Measurements from ENCODE around the gene MROH7. TPM values are rescaled to one million over a fixed set of nuclear protein-coding genes. Genes with fewer than 3 reads are reported as not detected.

MROH7 gene
- total and polyA plus RNA-seq, 4 donors = 0.07 to 2.8 (median 0.58) TPM

- H3K27me3 ChIP-seq (ENCODE audit: control insufficient read depth in 4 of 4, insufficient read depth in 4 of 4, low read length in 3 of 4) = no peaks in the 10 kb centered on the region
- no peaks in the 10 kb centered on the region for H3K4me1 ChIP-seq (ENCODE audit: control insufficient read depth in 4 of 4, insufficient read depth in 4 of 4, low read length in 3 of 4)
- WGBS = 97% methylated on average over 4 of the region's 4 CpGs
- H3K9ac ChIP-seq (ENCODE audit: low read depth in 1 of 2, low read length in 2 of 2) = no peak overlapping the region
- H3K4me3 ChIP-seq (ENCODE audit: low read depth in 1 of 3, low read length in 3 of 3) = no peak overlapping the region
- H3K9me3 ChIP-seq (ENCODE audit: control insufficient read depth in 4 of 4, low read length in 3 of 4) = no peaks in the 10 kb centered on the region
- TF ChIP-seq EGR1 (IDR thresholded peaks at IDR 0.05; ENCODE audit: low read depth in 2 of 2) = no peak
- no peak for TF ChIP-seq TAF1 (conservative IDR thresholded peaks at IDR 0.05)
- TF ChIP-seq NR2F2 (IDR thresholded peaks at IDR 0.05) = no peak
- TF ChIP-seq FOXA1 (IDR thresholded peaks at IDR 0.05) = no peak
- TF ChIP-seq SP1 (IDR thresholded peaks at IDR 0.05) = no peak
- no peak for TF ChIP-seq RXRA (IDR thresholded peaks at IDR 0.05)
- TF ChIP-seq RAD21 (IDR thresholded peaks at IDR 0.05) = no peak
- TF ChIP-seq HNF4G (IDR thresholded peaks at IDR 0.05) = no peak
- DNase-seq (ENCODE audit: low spot score) = no peak
- peaks cover 2 to 20% (median 13%) of the 10 kb centered on the region in 4 donors for H3K36me3 ChIP-seq (ENCODE audit: control insufficient read depth in 4 of 4, insufficient read depth in 3 of 4, low read depth in 1 of 4, low read length in 3 of 4)
- H3K27ac ChIP-seq (ENCODE audit: low read depth in 1 of 2, low read length in 2 of 2) = no peak overlapping the region
Observed at GRCh38 chr1:54745864-54746263, 104.3 kb downstream of the MROH7 start.

DNA sequence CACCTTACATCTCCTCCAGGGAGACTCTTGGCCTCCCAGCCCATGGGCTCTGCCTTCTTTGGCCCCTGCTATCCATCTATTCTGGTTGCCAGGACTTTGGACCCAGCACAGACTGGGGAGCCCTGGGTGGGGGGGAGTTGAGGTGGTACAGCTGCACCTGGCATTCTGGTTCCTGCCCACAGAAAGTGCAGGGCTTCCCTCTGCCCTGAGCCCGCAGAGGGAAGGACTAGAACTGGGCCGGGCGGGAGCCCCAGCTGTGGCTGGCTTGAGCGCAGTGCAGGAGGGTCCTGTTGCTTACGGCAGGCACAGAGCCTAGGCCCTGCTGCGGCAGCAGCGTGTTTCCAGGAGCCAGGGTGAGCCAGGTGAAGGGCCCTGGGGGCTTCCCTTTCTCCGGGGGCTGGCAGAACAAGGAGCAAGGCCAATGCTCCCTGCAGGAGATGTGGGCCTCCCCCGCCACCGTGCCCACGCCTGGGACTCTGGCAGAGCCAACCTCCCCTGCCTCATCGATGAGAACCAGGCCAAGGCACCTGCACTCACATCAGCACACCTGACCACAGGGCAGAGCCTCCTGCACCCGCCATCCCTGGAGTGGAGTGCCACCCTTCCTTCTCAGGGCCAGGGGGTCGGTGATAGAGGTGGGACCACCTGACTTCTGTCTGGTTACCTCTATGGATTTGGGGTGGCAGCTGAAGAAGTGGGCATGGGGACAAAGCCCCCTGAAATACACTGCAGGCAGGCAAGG lies 106.7 kb downstream of the MROH7 start:
- no peaks in the 10 kb centered on the region for H3K9me3 ChIP-seq (ENCODE audit: control insufficient read depth in 4 of 4, low read length in 3 of 4)
- no peak for DNase-seq (ENCODE audit: low spot score)
- no peak overlapping the region for H3K27ac ChIP-seq (ENCODE audit: low read depth in 1 of 2, low read length in 2 of 2)
- H3K36me3 ChIP-seq (ENCODE audit: control insufficient read depth in 4 of 4, insufficient read depth in 3 of 4, low read depth in 1 of 4, low read length in 3 of 4) = peaks cover 0 to under 1% (median 0%) of the 10 kb centered on the region in 4 donors
- H3K4me3 ChIP-seq (ENCODE audit: low read depth in 1 of 3, low read length in 3 of 3) = no peak overlapping the region
- no peak overlapping the region for H3K9ac ChIP-seq (ENCODE audit: low read depth in 1 of 2, low read length in 2 of 2)
- 90% methylated on average over 14 of the region's 14 CpGs for WGBS
- H3K27me3 ChIP-seq (ENCODE audit: control insufficient read depth in 4 of 4, insufficient read depth in 4 of 4, low read length in 3 of 4) = no peaks in the 10 kb centered on the region
- TF ChIP-seq RAD21 (IDR thresholded peaks at IDR 0.05) (no peak), JUND (IDR thresholded peaks at IDR 0.05) (no peak), TAF1 (conservative IDR thresholded peaks at IDR 0.05) (no peak), HNF4A (conservative IDR thresholded peaks at IDR 0.05) (no peak), HNF4G (IDR thresholded peaks at IDR 0.05) (no peak)
- H3K4me1 ChIP-seq (ENCODE audit: control insufficient read depth in 4 of 4, insufficient read depth in 4 of 4, low read length in 3 of 4) = no peaks in the 10 kb centered on the region

DNA sequence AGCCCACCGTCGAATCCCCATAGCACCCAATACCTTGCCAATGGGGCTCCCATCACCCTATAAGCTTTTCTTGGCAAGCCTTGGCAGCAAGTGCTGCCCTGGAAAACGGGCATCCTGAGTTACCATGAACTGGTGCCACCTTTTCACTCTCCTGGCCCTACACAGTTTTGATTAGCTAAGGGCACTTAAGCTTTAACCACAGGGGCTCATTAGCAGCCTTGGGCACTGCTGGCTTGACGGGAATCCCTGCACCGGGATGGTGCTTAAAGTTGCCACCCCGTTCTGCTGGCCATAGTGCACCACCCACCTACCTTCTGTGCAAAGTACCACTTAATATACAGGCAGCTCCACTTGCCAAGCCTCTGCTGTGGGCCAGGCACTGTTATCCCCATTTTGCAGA lies 109.0 kb downstream of the MROH7 start:
- no peaks in the 10 kb centered on the region for H3K4me1 ChIP-seq (ENCODE audit: control insufficient read depth in 4 of 4, insufficient read depth in 4 of 4, low read length in 3 of 4)
- 83% methylated on average over 6 of the region's 6 CpGs for WGBS
- H3K9me3 ChIP-seq (ENCODE audit: control insufficient read depth in 4 of 4, low read length in 3 of 4) = no peaks in the 10 kb centered on the region
- H3K4me3 ChIP-seq (ENCODE audit: low read depth in 1 of 3, low read length in 3 of 3) = no peak overlapping the region
- no peaks in the 10 kb centered on the region for H3K36me3 ChIP-seq (ENCODE audit: control insufficient read depth in 4 of 4, insufficient read depth in 3 of 4, low read depth in 1 of 4, low read length in 3 of 4)
- no peaks in the 10 kb centered on the region for H3K27me3 ChIP-seq (ENCODE audit: control insufficient read depth in 4 of 4, insufficient read depth in 4 of 4, low read length in 3 of 4)
- no peak for DNase-seq (ENCODE audit: low spot score)
- TF ChIP-seq GABPA (IDR thresholded peaks at IDR 0.05 in 1 of 2, conservative IDR thresholded peaks at IDR 0.05 in 1 of 2) (no peak), RXRA (IDR thresholded peaks at IDR 0.05) (no peak), REST (IDR thresholded peaks at IDR 0.05) (no peak), SP1 (IDR thresholded peaks at IDR 0.05) (no peak), JUND (IDR thresholded peaks at IDR 0.05) (no peak), YY1 (IDR thresholded peaks at IDR 0.05) (no peak), HNF4A (conservative IDR thresholded peaks at IDR 0.05) (no peak), FOXA2 (IDR thresholded peaks at IDR 0.05) (no peak), TAF1 (conservative IDR thresholded peaks at IDR 0.05) (no peak), NR2F2 (IDR thresholded peaks at IDR 0.05) (no peak), EGR1 (IDR thresholded peaks at IDR 0.05; ENCODE audit: low read depth in 2 of 2) (no peak), FOXA1 (IDR thresholded peaks at IDR 0.05) (no peak), MAX (IDR thresholded peaks at IDR 0.05) (no peak), RAD21 (IDR thresholded peaks at IDR 0.05) (no peak), HNF4G (IDR thresholded peaks at IDR 0.05) (no peak)
- TF ChIP-seq, protein P1, sequence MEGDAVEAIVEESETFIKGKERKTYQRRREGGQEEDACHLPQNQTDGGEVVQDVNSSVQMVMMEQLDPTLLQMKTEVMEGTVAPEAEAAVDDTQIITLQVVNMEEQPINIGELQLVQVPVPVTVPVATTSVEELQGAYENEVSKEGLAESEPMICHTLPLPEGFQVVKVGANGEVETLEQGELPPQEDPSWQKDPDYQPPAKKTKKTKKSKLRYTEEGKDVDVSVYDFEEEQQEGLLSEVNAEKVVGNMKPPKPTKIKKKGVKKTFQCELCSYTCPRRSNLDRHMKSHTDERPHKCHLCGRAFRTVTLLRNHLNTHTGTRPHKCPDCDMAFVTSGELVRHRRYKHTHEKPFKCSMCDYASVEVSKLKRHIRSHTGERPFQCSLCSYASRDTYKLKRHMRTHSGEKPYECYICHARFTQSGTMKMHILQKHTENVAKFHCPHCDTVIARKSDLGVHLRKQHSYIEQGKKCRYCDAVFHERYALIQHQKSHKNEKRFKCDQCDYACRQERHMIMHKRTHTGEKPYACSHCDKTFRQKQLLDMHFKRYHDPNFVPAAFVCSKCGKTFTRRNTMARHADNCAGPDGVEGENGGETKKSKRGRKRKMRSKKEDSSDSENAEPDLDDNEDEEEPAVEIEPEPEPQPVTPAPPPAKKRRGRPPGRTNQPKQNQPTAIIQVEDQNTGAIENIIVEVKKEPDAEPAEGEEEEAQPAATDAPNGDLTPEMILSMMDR (IDR thresholded peaks at IDR 0.05; ENCODE audit: low read depth, low read length, missing input control) = no peak
- TF ChIP-seq, protein P2, sequence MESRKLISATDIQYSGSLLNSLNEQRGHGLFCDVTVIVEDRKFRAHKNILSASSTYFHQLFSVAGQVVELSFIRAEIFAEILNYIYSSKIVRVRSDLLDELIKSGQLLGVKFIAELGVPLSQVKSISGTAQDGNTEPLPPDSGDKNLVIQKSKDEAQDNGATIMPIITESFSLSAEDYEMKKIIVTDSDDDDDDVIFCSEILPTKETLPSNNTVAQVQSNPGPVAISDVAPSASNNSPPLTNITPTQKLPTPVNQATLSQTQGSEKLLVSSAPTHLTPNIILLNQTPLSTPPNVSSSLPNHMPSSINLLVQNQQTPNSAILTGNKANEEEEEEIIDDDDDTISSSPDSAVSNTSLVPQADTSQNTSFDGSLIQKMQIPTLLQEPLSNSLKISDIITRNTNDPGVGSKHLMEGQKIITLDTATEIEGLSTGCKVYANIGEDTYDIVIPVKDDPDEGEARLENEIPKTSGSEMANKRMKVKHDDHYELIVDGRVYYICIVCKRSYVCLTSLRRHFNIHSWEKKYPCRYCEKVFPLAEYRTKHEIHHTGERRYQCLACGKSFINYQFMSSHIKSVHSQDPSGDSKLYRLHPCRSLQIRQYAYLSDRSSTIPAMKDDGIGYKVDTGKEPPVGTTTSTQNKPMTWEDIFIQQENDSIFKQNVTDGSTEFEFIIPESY (IDR thresholded peaks at IDR 0.05) = no peak
- TF ChIP-seq, protein P3, sequence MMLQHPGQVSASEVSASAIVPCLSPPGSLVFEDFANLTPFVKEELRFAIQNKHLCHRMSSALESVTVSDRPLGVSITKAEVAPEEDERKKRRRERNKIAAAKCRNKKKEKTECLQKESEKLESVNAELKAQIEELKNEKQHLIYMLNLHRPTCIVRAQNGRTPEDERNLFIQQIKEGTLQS (IDR thresholded peaks at IDR 0.05) = no peak
- no peak overlapping the region for H3K27ac ChIP-seq (ENCODE audit: low read depth in 1 of 2, low read length in 2 of 2)
- H3K9ac ChIP-seq (ENCODE audit: low read depth in 1 of 2, low read length in 2 of 2) = no peak overlapping the region

Measured in liver (tissue), 9 donors.